ENCODE measurements around the gene RBM6. TPM values are rescaled to one million over a fixed set of nuclear protein-coding genes. Genes with fewer than 3 reads are reported as not detected.
A peak's percentile ranks its signal among the peaks of the same experiment; 100 is the strongest.

RBM6 gene
- total RNA-seq, 1 donor = 50.7 TPM

GRCh38 chr3:49898991-49899390, 41.0 kb upstream of the RBM6 start:
- no peak for DNase-seq (ENCODE audit: insufficient read length, low spot score, missing footprints)
- H3K27me3 ChIP-seq (ENCODE audit: insufficient read depth, low read length) = no peaks in the 10 kb centered on the region
- H4K20me1 ChIP-seq (ENCODE audit: insufficient read depth, low read length) = no peaks in the 10 kb centered on the region
- no peak overlapping the region for H3K27ac ChIP-seq (ENCODE audit: low read depth, low read length)
- peaks cover 10% of the 10 kb centered on the region for H3K4me1 ChIP-seq (ENCODE audit: insufficient read depth, low read length)
- H3K4me3 ChIP-seq (ENCODE audit: insufficient read depth, low read length) = no peak overlapping the region
- no peak for TF ChIP-seq CTCF (IDR thresholded peaks at IDR 0.05; ENCODE audit: extremely low read depth, low read depth, low read length)
- no peaks in the 10 kb centered on the region for H3K36me3 ChIP-seq (ENCODE audit: insufficient read depth, low read length)
- no peak overlapping the region for H3K4me2 ChIP-seq (ENCODE audit: insufficient read depth, low read length)
- no peaks in the 10 kb centered on the region for H3K79me2 ChIP-seq (ENCODE audit: insufficient read depth, low read length)
- no peak overlapping the region for H2AFZ ChIP-seq (ENCODE audit: low read length)
- no peaks in the 10 kb centered on the region for H3K9me3 ChIP-seq (ENCODE audit: low read depth, low read length)

- H3K4me1 ChIP-seq (ENCODE audit: insufficient read depth, low read length) = peaks cover 10% of the 10 kb centered on the region
- no peaks in the 10 kb centered on the region for H3K27me3 ChIP-seq (ENCODE audit: insufficient read depth, low read length)
- H4K20me1 ChIP-seq (ENCODE audit: insufficient read depth, low read length) = no peaks in the 10 kb centered on the region
- no peak overlapping the region for H3K4me3 ChIP-seq (ENCODE audit: insufficient read depth, low read length)
- H3K27ac ChIP-seq (ENCODE audit: low read depth, low read length) = no peak overlapping the region
- H3K4me2 ChIP-seq (ENCODE audit: insufficient read depth, low read length) = no peak overlapping the region
- H2AFZ ChIP-seq (ENCODE audit: low read length) = no peak overlapping the region
- no peaks in the 10 kb centered on the region for H3K36me3 ChIP-seq (ENCODE audit: insufficient read depth, low read length)
- peak; percentile 69 for DNase-seq (ENCODE audit: insufficient read length, low spot score, missing footprints)
- peak; percentile 30 for TF ChIP-seq CTCF (IDR thresholded peaks at IDR 0.05; ENCODE audit: extremely low read depth, low read depth, low read length)
- H3K79me2 ChIP-seq (ENCODE audit: insufficient read depth, low read length) = no peaks in the 10 kb centered on the region
- no peaks in the 10 kb centered on the region for H3K9me3 ChIP-seq (ENCODE audit: low read depth, low read length)
Observed at GRCh38 chr3:49899815-49900214, 40.1 kb upstream of the RBM6 start.

- Histone ChIP-seq H2AFZ (ENCODE audit: low read length) (no peak overlapping the region), H3K9me3 (ENCODE audit: low read depth, low read length) (no peaks in the 10 kb centered on the region), H3K36me3 (ENCODE audit: insufficient read depth, low read length) (no peaks in the 10 kb centered on the region), H3K27ac (ENCODE audit: low read depth, low read length) (no peak overlapping the region), H4K20me1 (ENCODE audit: insufficient read depth, low read length) (no peaks in the 10 kb centered on the region), H3K4me1 (ENCODE audit: insufficient read depth, low read length) (peaks cover 11% of the 10 kb centered on the region), H3K4me3 (ENCODE audit: insufficient read depth, low read length) (no peak overlapping the region), H3K27me3 (ENCODE audit: insufficient read depth, low read length) (no peaks in the 10 kb centered on the region), H3K79me2 (ENCODE audit: insufficient read depth, low read length) (no peaks in the 10 kb centered on the region), H3K4me2 (ENCODE audit: insufficient read depth, low read length) (no peak overlapping the region)
- no peak for TF ChIP-seq CTCF (IDR thresholded peaks at IDR 0.05; ENCODE audit: extremely low read depth, low read depth, low read length)
- peak; percentile 99 for DNase-seq (ENCODE audit: insufficient read length, low spot score, missing footprints)
Observed at GRCh38 chr3:49900491-49901153, 39.3 kb upstream of the RBM6 start.

GRCh38 chr3:49901366-49902339, 38.3 kb upstream of the RBM6 start:
- peak; percentile 82 for DNase-seq (ENCODE audit: insufficient read length, low spot score, missing footprints)
- no peak overlapping the region for H2AFZ ChIP-seq (ENCODE audit: low read length)
- TF ChIP-seq CTCF (IDR thresholded peaks at IDR 0.05; ENCODE audit: extremely low read depth, low read depth, low read length) = no peak
- H3K79me2 ChIP-seq (ENCODE audit: insufficient read depth, low read length) = no peaks in the 10 kb centered on the region
- H3K4me1 ChIP-seq (ENCODE audit: insufficient read depth, low read length) = peaks cover 17% of the 10 kb centered on the region
- no peak overlapping the region for H3K27ac ChIP-seq (ENCODE audit: low read depth, low read length)
- H3K4me3 ChIP-seq (ENCODE audit: insufficient read depth, low read length) = no peak overlapping the region
- no peaks in the 10 kb centered on the region for H3K9me3 ChIP-seq (ENCODE audit: low read depth, low read length)
- no peaks in the 10 kb centered on the region for H4K20me1 ChIP-seq (ENCODE audit: insufficient read depth, low read length)
- H3K36me3 ChIP-seq (ENCODE audit: insufficient read depth, low read length) = no peaks in the 10 kb centered on the region
- no peaks in the 10 kb centered on the region for H3K27me3 ChIP-seq (ENCODE audit: insufficient read depth, low read length)
- H3K4me2 ChIP-seq (ENCODE audit: insufficient read depth, low read length) = no peak overlapping the region

Data from osteoblast (primary cell).